Naive thymus-derived CD8-positive, alpha-beta T cell (primary cell): ENCODE measurements around the gene TRIM47. TPM values are rescaled to one million over a fixed set of nuclear protein-coding genes. Genes with fewer than 3 reads are reported as not detected.

Experiments
- ATAC-seq, 2 donors: fragments of 150-1000 bp; cut with Tn5 transposase in 1 of 2; sonication (Bioruptor Pico), chemical (Tn5 transposase) in 1 of 2; 1 replicate in 1 of 2; 2 replicates in 1 of 2; pipeline ENCODE4 v1.10.0; 2021; ENCODE audit warnings: mild to moderate bottlenecking in 2 of 2, moderate library complexity in 2 of 2
- POLR2A ChIA-PET: fragments of 350-600 bp; sonication (Branson Sonifier 250); formaldehyde crosslinking; loops from one replicate; lab custom pipeline; 2021; ENCODE audit warnings: antibody characterized with exemption; lab: Charles Lee
- DNase-seq, 10 donors: peaks; one replicate each; pipeline versions ENCODE4 v3.0.0 to v3.0.0-alpha.2; 2020 to 2022
- H3K27ac Mint-ChIP-seq, 10 donors: one replicate each; pipeline ENCODE4 v1.8.0; 2020 to 2022; ENCODE audit warnings: mild to moderate bottlenecking in 10 of 10, mixed read lengths in 10 of 10, moderate library complexity in 4 of 10, inconsistent platforms in 1 of 10
- H3K27me3 Mint-ChIP-seq, 5 donors: one replicate each; pipeline ENCODE4 v1.8.0; 2021 to 2022; ENCODE audit warnings: mixed read lengths in 5 of 5
- H3K36me3 Mint-ChIP-seq, 3 donors: one replicate each; pipeline ENCODE4 v1.8.0; 2020 to 2022; ENCODE audit warnings: mixed read lengths in 3 of 3, mild to moderate bottlenecking in 2 of 3, inconsistent platforms in 1 of 3
- H3K4me1 Mint-ChIP-seq, 4 donors: one replicate each; pipeline ENCODE4 v1.8.0; 2021 to 2022; ENCODE audit warnings: mixed read lengths in 4 of 4
- H3K4me3 Mint-ChIP-seq, 10 donors: one replicate each; pipeline ENCODE4 v1.8.0; 2020 to 2022; ENCODE audit warnings: mild to moderate bottlenecking in 10 of 10, mixed read lengths in 10 of 10, moderate library complexity in 6 of 10, inconsistent platforms in 1 of 10
- H3K9me3 Mint-ChIP-seq, 9 donors: one replicate each; pipeline ENCODE4 v1.8.0; 2020 to 2022; ENCODE audit warnings: mixed read lengths in 9 of 9, mild to moderate bottlenecking in 3 of 9, inconsistent platforms in 1 of 9, moderate library complexity in 1 of 9
- polyA plus RNA-seq, 3 donors: library from polyadenylated mRNA; unstranded; fragments of 300-500 nt; fragmentation: Illumina TruSeq; gene quantifications; one replicate each; pipeline ENCODE4 v1.2.3, GENCODE V29; 2021
- total RNA-seq, 8 experiments: library from RNA in 2 of 8; stranded (reverse) in 2 of 8; gene quantifications; one replicate each; pipeline ENCODE4 v1.2.3 and lab custom pipeline; 2021 to 2026

The TRIM47 gene
- total and polyA plus RNA-seq, 5 experiments from 2014 or later = 1.9 to 9.9 (median 8.5) TPM

GRCh38 chr17:75839942-75840798, 38.2 kb downstream of the TRIM47 start:
- Mint-ChIP-seq H3K4me1 (peaks cover 8 to 22% (median 13%) of the 10 kb centered on the region in 4 donors), H3K27ac (peak overlapping the region in 5 of 10 donors; percentile 4 to 77 (median 32)), H3K27me3 (no peaks in the 10 kb centered on the region), H3K36me3 (peaks cover 0 to 42% (median 0%) of the 10 kb centered on the region in 3 donors), H3K4me3 (peak overlapping the region in 1 of 10 donors; percentile 41), H3K9me3 (no peaks in the 10 kb centered on the region)
- ATAC-seq (no peak), DNase-seq (no peak)
- POLR2A ChIA-PET = interaction anchor here (0.5 to 2.7 kb wide), 8 partner anchors 8 to 464 kb away, joined by 3 to 12 read pairs (median 4); partner anchors contain the start of genes GALK1 and WBP2

DNA sequence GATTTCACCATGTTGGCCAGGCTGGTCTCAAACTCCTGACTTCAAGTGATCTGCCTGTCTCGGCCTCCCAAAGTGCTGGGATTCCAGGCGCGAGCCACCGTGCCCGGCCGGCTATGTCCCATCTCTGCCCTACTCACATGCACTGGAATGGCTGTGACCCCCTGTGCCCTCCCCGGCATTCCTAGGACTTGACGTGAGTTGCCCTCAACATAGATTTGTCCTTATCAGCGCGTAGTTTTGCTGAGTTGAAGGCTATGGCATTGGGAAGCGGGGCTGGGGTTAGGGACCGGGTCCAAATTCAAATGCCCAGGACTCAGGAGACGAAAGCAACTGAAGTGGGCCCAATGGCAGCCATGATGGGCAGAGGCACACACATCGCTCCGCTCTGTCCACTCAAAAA, 40.0 kb downstream of the TRIM47 start:
- POLR2A ChIA-PET = interaction anchor here (0.7 kb wide), 2 partner anchors 9 to 288 kb away, joined by 3 to 5 read pairs; no protein-coding TSS in a partner anchor
- no peaks in the 10 kb centered on the region for H3K9me3 Mint-ChIP-seq
- DNase-seq (no peak), ATAC-seq (no peak)
- H3K36me3 Mint-ChIP-seq = peaks cover 0 to 52% (median 0%) of the 10 kb centered on the region in 3 donors
- H3K27me3 Mint-ChIP-seq = no peaks in the 10 kb centered on the region
- no peak overlapping the region for H3K4me3 Mint-ChIP-seq
- peak overlapping the region in 4 of 10 donors; percentile 27 to 80 (median 52) for H3K27ac Mint-ChIP-seq
- peaks cover 9 to 34% (median 20%) of the 10 kb centered on the region in 4 donors for H3K4me1 Mint-ChIP-seq

DNA sequence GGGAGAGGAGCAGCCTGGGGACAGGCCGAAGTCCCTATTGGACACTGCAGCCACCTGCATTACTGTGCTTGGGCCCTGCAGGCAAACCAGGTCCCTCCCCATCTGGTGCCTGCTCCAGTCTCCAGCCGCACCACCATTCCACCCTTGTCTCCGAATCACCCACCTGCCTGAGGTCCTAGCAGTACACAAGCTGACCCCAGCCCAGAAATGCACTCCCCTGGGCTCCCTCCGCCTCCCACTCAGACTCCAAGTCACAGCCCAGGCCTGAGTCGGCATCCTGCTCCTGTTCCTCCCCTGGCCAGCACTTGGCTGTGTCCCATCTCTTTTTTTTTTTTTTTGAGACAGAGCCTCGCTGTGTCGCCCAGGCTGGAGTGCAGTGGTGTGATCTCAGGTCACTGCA, 40.5 kb downstream of the TRIM47 start:
- Mint-ChIP-seq H3K9me3 (no peaks in the 10 kb centered on the region), H3K36me3 (peaks cover 0 to 56% (median 0%) of the 10 kb centered on the region in 3 donors), H3K27ac (peak overlapping the region in 7 of 10 donors; percentile 52 to 80 (median 68)), H3K27me3 (no peaks in the 10 kb centered on the region), H3K4me1 (peaks cover 13 to 39% (median 25%) of the 10 kb centered on the region in 4 donors), H3K4me3 (no peak overlapping the region)
- no peak for ATAC-seq
- no peak for DNase-seq
- POLR2A ChIA-PET = interaction anchor here (0.7 to 2.5 kb wide), 6 partner anchors 8 to 287 kb away, joined by 3 to 15 read pairs (median 4); partner anchors contain the start of genes UNK and WBP2

DNA sequence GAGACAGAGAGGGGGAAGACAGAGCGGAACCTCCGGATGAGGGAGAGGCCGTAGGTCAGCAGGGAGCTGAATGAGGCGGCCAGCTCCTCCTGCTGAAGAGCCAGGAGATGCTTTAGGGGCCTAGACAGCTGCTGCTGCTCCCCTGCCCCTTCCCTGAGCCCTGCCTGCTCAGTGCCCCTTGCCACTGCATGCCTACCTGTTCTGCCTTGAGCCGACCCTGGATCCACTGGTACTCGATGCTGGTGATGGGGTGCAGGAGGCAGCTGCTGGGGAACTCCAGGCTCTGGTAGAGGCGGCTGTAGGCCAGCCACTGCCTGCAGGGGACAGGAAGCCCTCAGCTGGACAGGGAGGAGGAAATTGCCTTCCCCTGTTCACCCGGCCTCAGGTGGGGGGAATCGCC, 41.8 kb downstream of the TRIM47 start:
- POLR2A ChIA-PET = interaction anchor here (1.1 to 8.3 kb wide), 6 partner anchors 10 to 59 kb away, joined by 3 to 74 read pairs (median 6); partner anchors contain the start of genes UNK and WBP2
- no peak for DNase-seq
- no peak overlapping the region for H3K4me3 Mint-ChIP-seq
- H3K27ac Mint-ChIP-seq = peak overlapping the region in 4 of 10 donors; percentile 13 to 44 (median 28)
- H3K4me1 Mint-ChIP-seq = peaks cover 15 to 45% (median 33%) of the 10 kb centered on the region in 4 donors
- peaks cover 0 to 55% (median 0%) of the 10 kb centered on the region in 3 donors for H3K36me3 Mint-ChIP-seq
- no peaks in the 10 kb centered on the region for H3K9me3 Mint-ChIP-seq
- ATAC-seq = no peak
- H3K27me3 Mint-ChIP-seq = no peaks in the 10 kb centered on the region

DNA sequence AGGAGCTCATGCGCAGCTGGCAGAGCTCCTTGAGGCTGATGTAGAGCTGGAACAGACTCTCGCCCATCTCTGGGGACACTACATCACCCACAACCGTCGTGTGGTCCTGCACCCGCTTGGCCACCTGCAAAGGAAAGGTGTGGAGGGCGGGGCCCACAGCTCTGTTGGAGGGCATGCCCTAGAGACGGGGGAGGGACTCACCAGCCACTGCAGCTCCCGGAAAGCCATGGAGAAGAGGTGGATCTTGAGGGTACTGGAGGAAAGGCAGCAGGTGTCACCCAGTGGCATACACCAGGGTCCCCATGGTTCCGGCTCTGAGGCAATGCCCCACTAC, 42.8 kb downstream of the TRIM47 start:
- peak overlapping the region in 3 of 10 donors; percentile 40 to 77 (median 62) for H3K27ac Mint-ChIP-seq
- no peak for ATAC-seq
- no peaks in the 10 kb centered on the region for H3K9me3 Mint-ChIP-seq
- H3K27me3 Mint-ChIP-seq = no peaks in the 10 kb centered on the region
- H3K4me3 Mint-ChIP-seq = no peak overlapping the region
- POLR2A ChIA-PET = interaction anchor here (0.8 to 8.3 kb wide), 6 partner anchors 10 to 58 kb away, joined by 3 to 74 read pairs (median 6); partner anchors contain the start of genes UNK and WBP2
- DNase-seq = no peak
- peaks cover 0 to 61% (median 0%) of the 10 kb centered on the region in 3 donors for H3K36me3 Mint-ChIP-seq
- peaks cover 15 to 45% (median 33%) of the 10 kb centered on the region in 4 donors for H3K4me1 Mint-ChIP-seq

GRCh38 chr17:75834928-75835653, 43.3 kb downstream of the TRIM47 start:
- DNase-seq (no peak), ATAC-seq (no peak)
- H3K36me3 Mint-ChIP-seq = peaks cover 0 to 62% (median 0%) of the 10 kb centered on the region in 3 donors
- H3K27ac Mint-ChIP-seq = peak overlapping the region in 9 of 10 donors; percentile 66 to 98 (median 80)
- H3K4me3 Mint-ChIP-seq = peak overlapping the region in 2 of 10 donors; percentile 10 to 76
- peaks cover 17 to 46% (median 33%) of the 10 kb centered on the region in 4 donors for H3K4me1 Mint-ChIP-seq
- no peaks in the 10 kb centered on the region for H3K27me3 Mint-ChIP-seq
- H3K9me3 Mint-ChIP-seq = no peaks in the 10 kb centered on the region
- POLR2A ChIA-PET = interaction anchor here (0.8 to 8.3 kb wide), 7 partner anchors 9 to 57 kb away, joined by 3 to 74 read pairs (median 8); partner anchors contain the start of genes UNC13D, UNK and WBP2

- peak overlapping the region; percentile 21 to 98 (median 92) for H3K27ac Mint-ChIP-seq
- no peak for ATAC-seq
- no peaks in the 10 kb centered on the region for H3K27me3 Mint-ChIP-seq
- H3K4me3 Mint-ChIP-seq = peak overlapping the region in 3 of 10 donors; percentile 10 to 76 (median 30)
- H3K36me3 Mint-ChIP-seq = peaks cover 0 to 64% (median 2%) of the 10 kb centered on the region in 3 donors
- POLR2A ChIA-PET = interaction anchor here (1.5 to 8.3 kb wide), 5 partner anchors 10 to 56 kb away, joined by 4 to 74 read pairs (median 38); partner anchors contain the start of genes UNC13D and WBP2
- H3K4me1 Mint-ChIP-seq = peaks cover 16 to 42% (median 33%) of the 10 kb centered on the region in 4 donors
- DNase-seq = no peak
- H3K9me3 Mint-ChIP-seq = no peaks in the 10 kb centered on the region
These were observed 44.0 kb downstream of the TRIM47 start for GRCh38 chr17:75834279-75834920.

DNA sequence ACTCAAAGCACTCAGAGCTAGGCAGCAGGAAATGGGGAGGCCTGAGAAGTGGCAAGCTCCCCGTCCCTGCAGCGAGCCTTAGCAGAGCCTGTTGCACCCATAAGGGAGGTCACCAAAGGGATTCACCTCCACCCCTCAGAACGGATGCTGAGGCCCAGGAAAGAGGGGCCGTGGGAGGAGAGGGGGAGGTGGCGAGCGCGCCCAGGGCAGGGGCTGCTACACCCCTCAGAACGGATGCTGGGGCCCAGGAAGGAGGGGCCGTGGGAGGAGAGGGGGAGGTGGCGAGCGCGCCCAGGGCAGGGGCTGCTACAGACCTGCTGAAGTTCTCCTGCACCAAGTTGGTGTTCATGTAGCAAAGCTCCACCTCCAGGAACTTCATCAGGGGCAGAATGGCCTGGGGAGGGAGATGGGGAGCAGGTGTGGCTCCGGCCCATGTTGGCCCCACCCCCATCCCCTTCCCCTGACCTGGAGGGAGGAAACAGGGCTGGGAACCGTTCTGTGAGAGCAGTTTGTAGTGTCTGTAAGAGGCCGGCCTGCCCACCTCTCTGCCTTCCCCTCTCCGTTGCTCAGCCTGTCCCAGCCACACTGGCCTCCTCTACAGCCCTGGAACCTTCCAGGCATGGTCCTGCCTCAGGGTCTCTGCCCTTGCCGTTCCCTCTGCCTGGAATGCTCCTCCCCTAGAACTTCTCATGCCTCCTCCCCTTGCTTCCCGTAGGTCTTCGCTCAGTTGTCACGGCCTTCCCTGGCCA, 45.6 kb downstream of the TRIM47 start:
- Mint-ChIP-seq H3K9me3 (no peaks in the 10 kb centered on the region), H3K4me1 (peaks cover 14 to 44% (median 39%) of the 10 kb centered on the region in 4 donors), H3K27ac (peak overlapping the region; percentile 91 to 98 (median 94)), H3K36me3 (peaks cover 0 to 55% (median 2%) of the 10 kb centered on the region in 3 donors), H3K4me3 (peak overlapping the region; percentile 67 to 85 (median 78)), H3K27me3 (no peaks in the 10 kb centered on the region)
- ATAC-seq (peak; percentile 59 to 65), DNase-seq (peak in 5 of 10 donors; percentile 11 to 47 (median 44))
- POLR2A ChIA-PET = interaction anchor here (0.7 to 8.3 kb wide), 15 partner anchors 8 to 79 kb away, joined by 3 to 74 read pairs (median 5); partner anchors contain the start of genes GALK1, TRIM65, UNC13D and UNK

- ATAC-seq (peak; percentile 20 to 58), DNase-seq (peak in 7 of 10 donors; percentile 24 to 66 (median 44))
- POLR2A ChIA-PET = interaction anchor here (1.0 to 8.3 kb wide), 12 partner anchors 9 to 79 kb away, joined by 3 to 74 read pairs (median 8); partner anchors contain the start of genes GALK1, TRIM65, UNC13D and UNK
- Mint-ChIP-seq H3K4me1 (peaks cover 14 to 49% (median 41%) of the 10 kb centered on the region in 4 donors), H3K36me3 (peaks cover 0 to 51% (median 2%) of the 10 kb centered on the region in 3 donors), H3K27ac (peak overlapping the region; percentile 89 to 98 (median 94)), H3K4me3 (peak overlapping the region; percentile 67 to 85 (median 76)), H3K9me3 (no peaks in the 10 kb centered on the region), H3K27me3 (no peaks in the 10 kb centered on the region)
These were observed 46.2 kb downstream of the TRIM47 start for GRCh38 chr17:75832164-75832651.

- H3K27me3 Mint-ChIP-seq = no peaks in the 10 kb centered on the region
- H3K27ac Mint-ChIP-seq = peak overlapping the region in 8 of 10 donors; percentile 5 to 75 (median 50)
- H3K4me1 Mint-ChIP-seq = peaks cover 14 to 54% (median 47%) of the 10 kb centered on the region in 4 donors
- H3K36me3 Mint-ChIP-seq = peaks cover 0 to 50% (median 2%) of the 10 kb centered on the region in 3 donors
- peak in 1 of 10 donors; percentile 53 for DNase-seq
- POLR2A ChIA-PET = interaction anchor here (1.3 to 8.3 kb wide), 6 partner anchors 8 to 53 kb away, joined by 3 to 74 read pairs (median 19); partner anchors contain the start of genes UNC13D, UNK and WBP2
- H3K4me3 Mint-ChIP-seq = no peak overlapping the region
- H3K9me3 Mint-ChIP-seq = no peaks in the 10 kb centered on the region
- ATAC-seq = no peak
These were observed 47.3 kb downstream of the TRIM47 start for GRCh38 chr17:75831032-75831571.
